ENCODE results near the gene MYL10. TPM values are rescaled to one million over a fixed set of nuclear protein-coding genes. Genes with fewer than 3 reads are reported as not detected.

MYL10 gene
- total RNA-seq, 1 experiment from 2014 or later: not detected

DNA sequence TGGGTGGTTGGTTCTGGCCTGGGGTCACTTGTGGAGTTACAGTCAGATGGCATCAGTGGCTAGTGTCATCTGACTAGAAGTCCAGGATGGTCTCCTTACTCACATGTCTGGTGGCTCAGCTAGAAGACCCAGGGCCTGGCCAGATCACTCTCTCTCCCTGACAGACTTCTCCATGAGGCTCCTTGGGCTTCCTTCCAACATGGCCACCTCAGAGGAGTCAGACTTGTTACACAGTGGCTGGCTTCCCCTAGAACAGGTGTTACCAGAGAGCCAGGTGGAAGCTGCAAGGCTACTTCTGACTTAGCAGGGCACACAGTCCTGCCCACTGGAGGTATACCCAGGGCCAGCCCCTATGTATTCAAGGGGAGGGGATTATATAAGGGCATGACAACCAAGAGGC, 44.2 kb upstream of the MYL10 start:
- TF ChIP-seq, protein P1, sequence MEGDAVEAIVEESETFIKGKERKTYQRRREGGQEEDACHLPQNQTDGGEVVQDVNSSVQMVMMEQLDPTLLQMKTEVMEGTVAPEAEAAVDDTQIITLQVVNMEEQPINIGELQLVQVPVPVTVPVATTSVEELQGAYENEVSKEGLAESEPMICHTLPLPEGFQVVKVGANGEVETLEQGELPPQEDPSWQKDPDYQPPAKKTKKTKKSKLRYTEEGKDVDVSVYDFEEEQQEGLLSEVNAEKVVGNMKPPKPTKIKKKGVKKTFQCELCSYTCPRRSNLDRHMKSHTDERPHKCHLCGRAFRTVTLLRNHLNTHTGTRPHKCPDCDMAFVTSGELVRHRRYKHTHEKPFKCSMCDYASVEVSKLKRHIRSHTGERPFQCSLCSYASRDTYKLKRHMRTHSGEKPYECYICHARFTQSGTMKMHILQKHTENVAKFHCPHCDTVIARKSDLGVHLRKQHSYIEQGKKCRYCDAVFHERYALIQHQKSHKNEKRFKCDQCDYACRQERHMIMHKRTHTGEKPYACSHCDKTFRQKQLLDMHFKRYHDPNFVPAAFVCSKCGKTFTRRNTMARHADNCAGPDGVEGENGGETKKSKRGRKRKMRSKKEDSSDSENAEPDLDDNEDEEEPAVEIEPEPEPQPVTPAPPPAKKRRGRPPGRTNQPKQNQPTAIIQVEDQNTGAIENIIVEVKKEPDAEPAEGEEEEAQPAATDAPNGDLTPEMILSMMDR (IDR thresholded peaks at IDR 0.05; ENCODE audit: unreplicated experiment): no peak
- DNase-seq: no peak
- H3K36me3 Mint-ChIP-seq (ENCODE audit: insufficient read depth, unreplicated experiment): no peaks in the 10 kb centered on the region
- peaks cover 13% of the 10 kb centered on the region for H3K4me1 Mint-ChIP-seq (ENCODE audit: low read depth, unreplicated experiment)
- peaks cover 3% of the 10 kb centered on the region for H3K9me3 Mint-ChIP-seq (ENCODE audit: low read depth, unreplicated experiment)
- no TSS peak for BruUV-seq (replicated peaks)
- H3K27ac Mint-ChIP-seq (ENCODE audit: unreplicated experiment): no peak overlapping the region
- peaks cover 10% of the 10 kb centered on the region for H3K27me3 Mint-ChIP-seq (ENCODE audit: unreplicated experiment)
- intact Hi-C loops (cut with micrococcal nuclease; ENCODE audit: unreplicated experiment): no loop called here
- H3K4me3 Mint-ChIP-seq (ENCODE audit: low read depth, unreplicated experiment): no peak overlapping the region
- CTCF ChIA-PET: no interaction called here

DNA sequence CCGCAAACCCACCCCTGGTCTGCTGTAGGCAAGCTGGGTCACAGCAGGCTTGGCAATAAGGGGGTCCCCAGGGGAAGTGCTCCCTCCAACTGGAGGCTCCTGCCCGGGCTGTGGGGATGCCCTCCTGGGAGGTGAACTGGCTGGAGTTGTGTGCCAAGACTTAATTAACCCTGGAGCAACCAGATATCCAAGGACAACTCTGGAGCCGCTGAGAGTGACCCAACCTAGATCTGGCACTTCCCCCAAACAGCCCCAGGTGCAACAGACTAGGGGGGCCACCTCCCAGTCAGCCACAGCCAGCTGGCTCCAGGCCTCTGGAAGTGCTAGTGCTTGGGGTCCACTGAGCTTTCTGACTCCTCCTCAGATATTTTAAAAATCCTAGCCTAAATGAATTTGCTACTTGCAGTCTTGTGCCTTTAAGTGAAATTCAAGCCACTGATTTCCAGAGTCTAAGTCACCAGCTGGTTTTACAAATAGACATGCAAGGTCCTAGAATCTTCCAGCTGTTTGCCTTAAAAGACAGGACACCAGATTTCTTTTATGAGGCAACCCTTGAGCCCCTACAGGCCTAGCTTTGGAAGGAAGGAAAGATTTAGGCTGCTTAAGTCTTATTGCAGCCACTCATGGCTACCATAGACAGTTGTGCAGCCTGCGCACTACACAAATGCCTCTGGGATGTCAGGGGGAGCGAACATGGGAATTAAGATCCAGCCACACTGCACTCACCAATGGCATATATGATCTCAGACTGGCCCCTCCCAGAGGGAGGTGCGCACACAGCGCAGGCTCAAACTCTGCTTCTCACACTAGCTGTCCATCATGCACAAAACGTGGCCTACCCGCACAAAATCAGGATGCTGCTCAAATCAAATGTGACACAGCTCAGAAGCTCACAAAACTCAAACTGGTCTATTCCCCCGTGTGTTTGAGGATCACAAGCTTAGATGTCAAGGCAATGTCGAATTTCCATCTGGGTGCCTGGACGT, 42.6 kb upstream of the MYL10 start:
- Mint-ChIP-seq H3K9me3 (ENCODE audit: low read depth, unreplicated experiment) (peaks cover 3% of the 10 kb centered on the region), H3K4me3 (ENCODE audit: low read depth, unreplicated experiment) (no peak overlapping the region), H3K4me1 (ENCODE audit: low read depth, unreplicated experiment) (no peaks in the 10 kb centered on the region), H3K36me3 (ENCODE audit: insufficient read depth, unreplicated experiment) (no peaks in the 10 kb centered on the region), H3K27ac (ENCODE audit: unreplicated experiment) (no peak overlapping the region), H3K27me3 (ENCODE audit: unreplicated experiment) (peaks cover 13% of the 10 kb centered on the region)
- intact Hi-C loops (cut with micrococcal nuclease; ENCODE audit: unreplicated experiment): no loop called here
- CTCF ChIA-PET: no interaction called here
- no peak for DNase-seq
- BruUV-seq (replicated peaks): no TSS peak
- TF ChIP-seq, protein P1 (IDR thresholded peaks at IDR 0.05; ENCODE audit: unreplicated experiment): no peak

DNA sequence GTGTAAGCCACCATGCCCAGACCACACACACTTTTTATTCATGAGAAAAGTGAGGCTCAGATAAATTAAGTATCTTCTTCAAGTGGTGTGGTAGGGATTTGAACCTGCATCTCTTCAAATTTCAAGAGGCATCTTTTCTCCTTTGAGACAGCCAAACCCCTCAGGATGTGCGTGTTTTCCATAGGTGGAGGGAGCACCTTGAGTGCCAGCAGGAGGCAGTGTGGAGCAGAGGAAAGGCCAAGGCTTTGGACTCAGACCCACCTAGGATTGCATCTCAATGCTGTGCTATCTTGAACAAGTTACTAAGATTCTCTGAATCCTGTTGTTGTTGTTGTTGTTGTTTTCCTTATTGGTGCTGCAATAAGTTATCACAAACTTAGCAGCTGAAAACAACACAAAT, 40.2 kb upstream of the MYL10 start:
- Mint-ChIP-seq H3K4me1 (ENCODE audit: low read depth, unreplicated experiment) (no peaks in the 10 kb centered on the region), H3K27me3 (ENCODE audit: unreplicated experiment) (peaks cover 13% of the 10 kb centered on the region), H3K9me3 (ENCODE audit: low read depth, unreplicated experiment) (peaks cover 3% of the 10 kb centered on the region), H3K4me3 (ENCODE audit: low read depth, unreplicated experiment) (no peak overlapping the region), H3K36me3 (ENCODE audit: insufficient read depth, unreplicated experiment) (no peaks in the 10 kb centered on the region), H3K27ac (ENCODE audit: unreplicated experiment) (no peak overlapping the region)
- no TSS peak for BruUV-seq (replicated peaks)
- TF ChIP-seq, protein P1 (IDR thresholded peaks at IDR 0.05; ENCODE audit: unreplicated experiment): no peak
- CTCF ChIA-PET: no interaction called here
- intact Hi-C loops (cut with micrococcal nuclease; ENCODE audit: unreplicated experiment): no loop called here
- no peak for DNase-seq

DNA sequence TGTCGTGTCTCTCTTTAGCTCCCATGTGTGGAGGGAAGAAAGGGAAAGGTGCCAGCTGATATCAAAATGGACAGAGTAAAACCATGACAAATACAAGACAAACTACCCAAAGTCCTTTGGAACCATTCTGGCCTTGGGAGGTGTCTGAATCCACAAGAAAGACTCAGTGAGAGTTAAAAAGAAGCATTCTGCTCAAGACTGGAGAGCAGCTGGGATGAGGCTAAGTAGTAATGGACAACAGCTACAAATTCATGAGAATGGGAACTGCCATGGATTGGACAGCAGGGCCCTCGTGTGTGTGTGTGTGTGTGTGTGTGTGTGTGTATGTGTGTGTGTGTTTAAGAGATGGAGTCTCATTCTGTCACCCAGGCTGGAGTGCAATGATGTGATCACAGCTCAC, 39.6 kb upstream of the MYL10 start:
- H3K27me3 Mint-ChIP-seq (ENCODE audit: unreplicated experiment): peaks cover 13% of the 10 kb centered on the region
- CTCF ChIA-PET: no interaction called here
- no TSS peak for BruUV-seq (replicated peaks)
- no peaks in the 10 kb centered on the region for H3K4me1 Mint-ChIP-seq (ENCODE audit: low read depth, unreplicated experiment)
- H3K27ac Mint-ChIP-seq (ENCODE audit: unreplicated experiment): no peak overlapping the region
- intact Hi-C loops (cut with micrococcal nuclease; ENCODE audit: unreplicated experiment): no loop called here
- TF ChIP-seq, protein P1 (IDR thresholded peaks at IDR 0.05; ENCODE audit: unreplicated experiment): no peak
- H3K4me3 Mint-ChIP-seq (ENCODE audit: low read depth, unreplicated experiment): no peak overlapping the region
- H3K36me3 Mint-ChIP-seq (ENCODE audit: insufficient read depth, unreplicated experiment): no peaks in the 10 kb centered on the region
- H3K9me3 Mint-ChIP-seq (ENCODE audit: low read depth, unreplicated experiment): peaks cover 3% of the 10 kb centered on the region
- DNase-seq: no peak
